Activated CD8-positive, alpha-beta memory T cell treated with anti-CD3 and anti-CD28 coated beads, Interleukin-2, amount 10 ng/mL, durations not matched to agents 7 days and 5 days (primary cell): ENCODE data around the gene MORF4L1. TPM values are rescaled to one million over a fixed set of nuclear protein-coding genes. Genes with fewer than 3 reads are reported as not detected.

Experiments used
- ATAC-seq: fragments of 150-1000 bp; cut with Tn5 transposase; one replicate; pipeline ENCODE4 v1.10.0; 2021; ENCODE audit warnings: moderate library complexity
- CTCF ChIA-PET: fragments of 350-600 bp; sonication (Branson Sonifier 250); formaldehyde crosslinking; loops from one replicate; lab custom pipeline; 2021; ENCODE audit warnings: antibody characterized with exemption; lab: Charles Lee
- DNase-seq: peaks from one replicate; pipeline ENCODE4 v3.0.0-alpha.2; 2020
- H3K27ac Mint-ChIP-seq: one replicate; pipeline ENCODE4 v1.8.0; 2021; ENCODE audit warnings: mild to moderate bottlenecking, mixed read lengths
- H3K27me3 Mint-ChIP-seq: one replicate; pipeline ENCODE4 v1.8.0; 2021; ENCODE audit warnings: mixed read lengths
- H3K36me3 Mint-ChIP-seq: one replicate; pipeline ENCODE4 v1.8.0; 2021; ENCODE audit warnings: mild to moderate bottlenecking, mixed read lengths
- H3K4me1 Mint-ChIP-seq: one replicate; pipeline ENCODE4 v1.8.0; 2021; ENCODE audit warnings: mixed read lengths
- H3K4me3 Mint-ChIP-seq: one replicate; pipeline ENCODE4 v1.8.0; 2021; ENCODE audit warnings: mild to moderate bottlenecking, moderate library complexity, mixed read lengths
- H3K9me3 Mint-ChIP-seq: one replicate; pipeline ENCODE4 v1.8.0; 2022; ENCODE audit warnings: low read depth, mixed read lengths
- total RNA-seq, 2 experiments: library from RNA; stranded (reverse); gene quantifications; one replicate each; pipeline ENCODE4 v1.2.3, GENCODE V29; 2021

MORF4L1 gene
- total RNA-seq, 2 experiments from 2014 or later = 235 to 275 TPM

- Mint-ChIP-seq H3K4me3 (no peak overlapping the region), H3K4me1 (peaks cover 39% of the 10 kb centered on the region), H3K36me3 (peaks cover 35% of the 10 kb centered on the region), H3K9me3 (no peaks in the 10 kb centered on the region), H3K27me3 (no peaks in the 10 kb centered on the region), H3K27ac (no peak overlapping the region)
- ATAC-seq = no peak
- no peak for DNase-seq
- CTCF ChIA-PET = interaction anchor here (1.7 to 1.8 kb wide), 2 partner anchors 94 to 272 kb away, joined by 5 to 7 read pairs; no protein-coding TSS in a partner anchor
Measured at GRCh38 chr15:78913012-78913411, 40.3 kb downstream of the MORF4L1 start.

- Mint-ChIP-seq H3K36me3 (peaks cover 33% of the 10 kb centered on the region), H3K4me1 (peaks cover 37% of the 10 kb centered on the region), H3K27ac (no peak overlapping the region), H3K27me3 (no peaks in the 10 kb centered on the region), H3K4me3 (no peak overlapping the region), H3K9me3 (no peaks in the 10 kb centered on the region)
- ATAC-seq (no peak), DNase-seq (no peak)
- CTCF ChIA-PET = interaction anchor here (1.4 to 1.7 kb wide), 2 partner anchors 37 to 270 kb away, joined by 3 to 5 read pairs; no protein-coding TSS in a partner anchor
Measured at GRCh38 chr15:78914027-78914764, 41.5 kb downstream of the MORF4L1 start.

DNA sequence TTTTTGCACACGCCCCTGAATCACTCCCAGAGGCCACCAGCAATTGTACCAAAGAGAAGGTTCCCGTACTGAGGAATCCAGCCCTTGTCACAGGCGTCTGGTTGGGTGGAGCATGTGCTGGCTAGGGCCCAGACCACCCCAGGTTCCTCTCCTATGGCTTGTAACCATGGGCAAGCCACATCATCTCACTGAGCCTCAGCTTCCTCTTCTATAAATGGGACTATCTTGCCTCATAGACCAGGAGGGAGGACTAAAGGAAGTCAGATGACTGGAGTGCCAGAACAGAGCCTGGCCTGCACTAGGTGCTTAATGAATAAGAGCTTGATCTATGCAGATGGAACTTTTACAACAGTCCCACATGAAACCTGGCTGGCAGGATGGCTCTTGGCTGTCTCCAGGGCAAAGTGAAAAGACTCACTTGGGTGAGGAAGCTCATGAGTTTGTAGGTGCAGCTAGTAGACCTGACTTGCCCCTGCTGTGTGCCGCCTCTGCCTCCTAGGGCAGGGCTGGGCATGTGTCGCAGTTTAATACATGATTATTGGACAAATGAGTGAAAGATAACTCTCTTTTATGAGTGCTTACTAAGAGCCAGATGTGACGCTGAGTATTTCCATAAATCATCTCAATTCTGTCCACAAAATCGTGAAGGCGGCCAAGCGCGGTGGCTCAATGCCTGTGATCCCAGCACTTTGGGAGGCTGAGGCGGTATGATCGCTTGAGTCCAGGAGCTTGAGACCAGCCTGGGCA, 42.8 kb downstream of the MORF4L1 start:
- peaks cover 24% of the 10 kb centered on the region for H3K36me3 Mint-ChIP-seq
- ATAC-seq (no peak), DNase-seq (no peak)
- CTCF ChIA-PET = interaction anchor here (1.4 kb wide), 1 partner anchor 39 kb away, joined by 3 read pairs; no protein-coding TSS in a partner anchor
- peaks cover 24% of the 10 kb centered on the region for H3K4me1 Mint-ChIP-seq
- no peak overlapping the region for H3K4me3 Mint-ChIP-seq
- H3K27me3 Mint-ChIP-seq = no peaks in the 10 kb centered on the region
- no peak overlapping the region for H3K27ac Mint-ChIP-seq
- H3K9me3 Mint-ChIP-seq = no peaks in the 10 kb centered on the region

DNA sequence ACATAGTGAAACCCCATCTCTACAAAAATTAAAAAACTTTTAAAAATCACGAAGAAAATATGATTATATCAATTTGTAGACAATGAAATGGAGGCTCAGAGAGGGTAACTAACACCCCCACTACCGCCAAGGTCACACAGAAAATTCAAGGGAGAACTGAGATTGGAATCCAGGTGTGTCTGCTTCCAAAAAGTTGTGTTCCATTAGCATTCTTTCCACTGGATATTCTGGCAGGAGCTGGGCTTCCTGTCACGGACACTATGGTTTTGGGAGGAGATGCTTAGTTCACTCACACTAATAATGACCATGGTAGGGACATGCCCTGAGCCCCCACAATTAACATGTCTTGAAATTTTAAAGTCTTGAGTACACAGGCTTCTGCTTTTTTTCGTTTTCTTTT, 43.4 kb downstream of the MORF4L1 start:
- CTCF ChIA-PET = no interaction called here

GRCh38 chr15:78917888-78918287, 45.2 kb downstream of the MORF4L1 start:
- CTCF ChIA-PET = no interaction called here
- DNase-seq (no peak), ATAC-seq (no peak)
- H3K4me1 Mint-ChIP-seq = peaks cover 4% of the 10 kb centered on the region
- H3K36me3 Mint-ChIP-seq = peaks cover 24% of the 10 kb centered on the region
- H3K9me3 Mint-ChIP-seq = no peaks in the 10 kb centered on the region
- no peaks in the 10 kb centered on the region for H3K27me3 Mint-ChIP-seq
- no peak overlapping the region for H3K4me3 Mint-ChIP-seq
- H3K27ac Mint-ChIP-seq = no peak overlapping the region

More for the DNA sequence above, 43.4 kb downstream of the MORF4L1 start:
- no peak overlapping the region for H3K27ac Mint-ChIP-seq
- no peaks in the 10 kb centered on the region for H3K27me3 Mint-ChIP-seq
- H3K4me3 Mint-ChIP-seq = no peak overlapping the region
- H3K4me1 Mint-ChIP-seq = peaks cover 19% of the 10 kb centered on the region
- ATAC-seq = no peak
- no peaks in the 10 kb centered on the region for H3K9me3 Mint-ChIP-seq
- peaks cover 23% of the 10 kb centered on the region for H3K36me3 Mint-ChIP-seq
- no peak for DNase-seq

GRCh38 chr15:78921517-78921916, 48.8 kb downstream of the MORF4L1 start:
- CTCF ChIA-PET = interaction anchor here (1.3 kb wide), 1 partner anchor 8 kb away, joined by 3 read pairs; no protein-coding TSS in a partner anchor
- Mint-ChIP-seq H3K27me3 (no peaks in the 10 kb centered on the region), H3K27ac (no peak overlapping the region), H3K9me3 (no peaks in the 10 kb centered on the region), H3K36me3 (peaks cover 14% of the 10 kb centered on the region), H3K4me1 (no peaks in the 10 kb centered on the region), H3K4me3 (no peak overlapping the region)
- ATAC-seq = peak; percentile 12
- no peak for DNase-seq

DNA sequence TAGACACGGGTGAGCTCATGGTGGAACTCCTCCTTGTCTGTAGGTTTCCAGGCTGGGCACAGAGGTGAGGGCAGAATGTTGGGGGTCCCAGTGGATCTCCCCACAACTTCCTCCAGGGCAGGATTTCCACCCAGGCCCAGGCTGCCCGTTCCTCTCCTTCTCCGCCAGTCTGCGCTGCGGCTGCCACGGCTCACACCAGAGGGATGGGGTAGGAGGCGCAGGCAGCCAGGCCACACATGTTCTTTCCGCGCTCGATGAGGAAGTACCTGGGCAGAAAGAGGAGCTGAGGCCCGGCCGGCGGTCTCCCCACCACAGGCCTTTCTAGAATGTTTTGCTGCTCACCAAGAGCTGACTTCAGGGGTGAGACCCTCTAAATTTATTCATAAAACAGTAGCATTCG, 49.2 kb downstream of the MORF4L1 start:
- CTCF ChIA-PET = interaction anchor here (1.3 kb wide), 1 partner anchor 8 kb away, joined by 3 read pairs; no protein-coding TSS in a partner anchor
- H3K4me3 Mint-ChIP-seq = no peak overlapping the region
- ATAC-seq (no peak), DNase-seq (no peak)
- H3K27ac Mint-ChIP-seq = no peak overlapping the region
- H3K4me1 Mint-ChIP-seq = no peaks in the 10 kb centered on the region
- H3K27me3 Mint-ChIP-seq = no peaks in the 10 kb centered on the region
- H3K9me3 Mint-ChIP-seq = no peaks in the 10 kb centered on the region
- H3K36me3 Mint-ChIP-seq = peaks cover 13% of the 10 kb centered on the region

- DNase-seq = no peak
- Mint-ChIP-seq H3K4me3 (no peak overlapping the region), H3K36me3 (peaks cover 13% of the 10 kb centered on the region), H3K9me3 (no peaks in the 10 kb centered on the region), H3K27ac (no peak overlapping the region), H3K4me1 (no peaks in the 10 kb centered on the region), H3K27me3 (no peaks in the 10 kb centered on the region)
- ATAC-seq = no peak
- CTCF ChIA-PET = no interaction called here
Measured at GRCh38 chr15:78922527-78922926, 49.8 kb downstream of the MORF4L1 start.

DNA sequence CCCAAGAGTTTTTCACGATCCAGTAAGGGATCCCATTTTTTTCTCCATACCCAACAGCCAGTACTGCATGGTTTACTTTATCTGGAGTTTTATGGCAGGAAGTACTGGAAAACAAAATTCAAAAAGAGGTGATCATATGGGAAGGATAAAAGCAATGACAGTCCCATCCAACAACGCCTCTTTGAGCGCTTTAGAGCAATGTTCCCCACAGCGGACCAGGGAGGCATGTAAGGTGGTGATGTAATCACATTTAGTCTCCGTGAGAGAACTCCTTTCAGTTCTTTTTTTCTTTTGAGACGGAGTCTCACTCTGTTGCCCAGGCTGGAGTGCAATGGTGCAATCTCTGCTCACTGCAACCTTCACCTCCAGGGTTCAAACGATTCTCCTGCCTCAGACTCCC, 50.3 kb downstream of the MORF4L1 start:
- ATAC-seq = no peak

GRCh38 chr15:78923480-78924360, 51.0 kb downstream of the MORF4L1 start:
- H3K36me3 Mint-ChIP-seq = peaks cover 13% of the 10 kb centered on the region
- H3K9me3 Mint-ChIP-seq = no peaks in the 10 kb centered on the region
- H3K27me3 Mint-ChIP-seq = no peaks in the 10 kb centered on the region
- no peaks in the 10 kb centered on the region for H3K4me1 Mint-ChIP-seq
- CTCF ChIA-PET = interaction anchor here (1.5 kb wide), 1 partner anchor 13 kb away, joined by 5 read pairs; no protein-coding TSS in a partner anchor
- H3K27ac Mint-ChIP-seq = no peak overlapping the region
- DNase-seq = no peak
- no peak for ATAC-seq
- H3K4me3 Mint-ChIP-seq = no peak overlapping the region

More for the DNA sequence above, 50.3 kb downstream of the MORF4L1 start:
- H3K4me1 Mint-ChIP-seq = no peaks in the 10 kb centered on the region
- H3K27me3 Mint-ChIP-seq = no peaks in the 10 kb centered on the region
- no peak for DNase-seq
- peaks cover 14% of the 10 kb centered on the region for H3K36me3 Mint-ChIP-seq
- H3K27ac Mint-ChIP-seq = no peak overlapping the region
- no peaks in the 10 kb centered on the region for H3K9me3 Mint-ChIP-seq
- CTCF ChIA-PET = no interaction called here
- no peak overlapping the region for H3K4me3 Mint-ChIP-seq

- no peak for ATAC-seq
- Mint-ChIP-seq H3K4me1 (no peaks in the 10 kb centered on the region), H3K4me3 (no peak overlapping the region), H3K9me3 (no peaks in the 10 kb centered on the region), H3K36me3 (peaks cover 12% of the 10 kb centered on the region), H3K27ac (no peak overlapping the region), H3K27me3 (no peaks in the 10 kb centered on the region)
- DNase-seq = no peak
- CTCF ChIA-PET = interaction anchor here (1.3 to 1.5 kb wide), 2 partner anchors 14 to 260 kb away, joined by 3 to 5 read pairs; no protein-coding TSS in a partner anchor
Measured at GRCh38 chr15:78925076-78925624, 52.5 kb downstream of the MORF4L1 start.

- Mint-ChIP-seq H3K36me3 (peaks cover 12% of the 10 kb centered on the region), H3K4me3 (no peak overlapping the region), H3K4me1 (no peaks in the 10 kb centered on the region), H3K27ac (no peak overlapping the region), H3K9me3 (no peaks in the 10 kb centered on the region), H3K27me3 (no peaks in the 10 kb centered on the region)
- no peak for ATAC-seq
- no peak for DNase-seq
- CTCF ChIA-PET = interaction anchor here (0.6 to 1.3 kb wide), 2 partner anchors 259 to 355 kb away, joined by 3 to 5 read pairs; no protein-coding TSS in a partner anchor
Measured at GRCh38 chr15:78925956-78926743, 53.5 kb downstream of the MORF4L1 start.
